Limb (tissue), 2 donors: ENCODE measurements around the gene AKR1C8.

Experiments used
- DNase-seq, 2 donors: peaks; one replicate each; pipeline ENCODE4 v3.0.0-alpha.2; 2016; ENCODE audit errors: extremely low spot score in 2 of 2

Gene AKR1C8

DNA sequence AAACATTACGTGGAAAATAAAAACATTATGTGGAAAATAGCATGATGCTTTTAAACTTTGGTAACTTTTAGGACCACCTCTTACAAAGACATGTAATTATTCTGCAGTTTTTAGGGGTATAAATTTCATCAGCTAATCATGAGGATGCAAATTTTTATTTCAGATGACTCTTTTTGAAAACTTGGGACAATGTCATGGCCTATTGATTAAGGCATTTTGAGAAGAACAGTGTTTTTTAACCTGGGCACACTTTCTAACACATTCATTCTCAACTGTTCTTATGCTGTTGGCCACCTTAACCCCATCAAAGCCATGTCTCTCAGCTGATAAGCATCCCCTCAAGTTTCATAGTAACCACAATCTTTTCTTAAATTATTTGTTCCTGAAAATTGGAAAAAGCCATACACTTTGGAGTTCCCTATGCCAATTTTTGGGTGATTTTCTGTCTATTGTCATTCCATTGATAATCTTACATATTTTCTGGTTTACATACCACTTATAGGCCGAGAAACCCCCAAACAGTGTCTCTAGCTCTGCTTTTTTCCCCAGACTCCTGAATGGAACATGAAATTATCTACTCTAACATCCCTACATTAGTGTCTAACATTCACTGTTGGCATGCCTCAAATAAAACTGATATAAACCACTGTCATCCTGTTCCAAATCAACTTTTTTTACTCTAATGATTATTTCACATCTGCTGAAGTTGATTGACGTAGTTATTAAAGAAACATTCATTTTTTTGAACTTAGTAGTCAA, 76.1 kb downstream of the AKR1C8 start:
- DNase-seq, result no peak

DNA sequence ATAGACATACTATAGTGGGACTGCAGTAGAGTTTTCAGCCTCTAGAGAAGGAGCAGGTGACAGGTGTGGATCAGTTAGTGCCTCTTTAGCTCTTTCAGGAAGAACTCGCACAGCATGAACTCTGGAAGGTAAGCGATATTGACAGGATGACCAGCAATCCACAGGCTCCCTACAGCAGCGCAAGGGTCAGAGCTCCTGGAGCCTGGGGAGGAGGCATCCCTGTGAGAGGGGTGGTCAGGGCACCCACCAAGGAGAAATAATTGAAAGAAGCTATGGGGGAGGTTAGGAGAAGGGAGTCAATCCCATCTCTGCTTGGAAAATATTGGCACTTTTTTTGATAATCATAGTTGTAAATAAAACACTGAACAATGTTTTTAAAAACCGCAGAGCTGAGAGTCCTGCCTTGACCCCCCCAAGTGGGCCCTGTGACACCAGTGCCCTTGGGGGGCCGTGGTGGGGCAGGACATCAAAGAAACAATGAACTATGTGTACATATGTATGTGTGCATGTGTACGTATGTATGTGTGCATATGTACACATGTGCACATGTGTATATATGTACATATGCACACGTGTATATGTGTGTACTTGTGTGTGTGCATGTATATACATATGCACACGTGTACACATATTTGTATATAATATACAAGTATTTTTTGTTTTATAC, 77.0 kb downstream of the AKR1C8 start:
- no peak for DNase-seq

DNA sequence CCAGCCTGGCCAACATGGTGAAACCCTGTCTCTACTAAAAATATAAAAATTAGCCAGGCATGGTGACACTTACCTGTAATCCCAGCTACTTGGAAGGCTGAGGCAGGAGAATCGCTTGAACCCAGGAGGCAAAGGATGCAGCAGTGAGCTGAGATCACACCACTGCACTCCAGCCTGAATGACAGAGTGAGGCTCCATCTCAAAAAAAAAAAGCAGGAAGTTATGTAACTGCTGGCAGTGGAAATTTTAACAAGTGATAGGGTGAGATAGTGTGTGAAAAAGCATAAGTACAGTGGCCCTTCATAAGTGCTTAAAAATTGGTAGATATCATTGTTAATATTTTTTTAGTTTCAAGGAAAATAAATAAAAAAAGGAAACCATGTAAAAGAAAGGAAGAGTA, 78.4 kb downstream of the AKR1C8 start:
- no peak for DNase-seq

DNA sequence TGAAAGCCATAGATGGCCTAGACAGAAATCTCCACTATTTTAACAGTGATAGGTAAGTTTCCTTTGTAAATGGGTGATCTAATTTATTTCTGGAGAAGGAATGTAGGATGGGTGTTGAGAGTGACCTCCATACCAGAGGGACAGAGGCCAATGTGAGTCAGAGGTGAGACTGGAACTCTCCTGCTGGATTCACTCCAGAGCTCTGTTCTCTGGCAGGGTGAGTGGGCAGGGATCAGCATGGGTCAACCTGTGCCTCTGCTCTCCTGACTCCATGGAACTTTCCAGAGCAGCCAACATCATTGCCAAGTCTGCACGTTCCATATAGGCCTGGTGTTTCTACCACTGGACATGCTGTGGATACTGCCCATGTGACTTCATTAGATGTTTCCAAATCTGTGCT, 79.3 kb downstream of the AKR1C8 start:
- no peak for DNase-seq
